NCI-H187 (cell line): ENCODE results near the gene CCP110.

Experiments
- DNase-seq, 2 experiments: peaks; one replicate each; lab custom pipeline; 2025; lab: John Stamatoyannopoulos, UW

CCP110 gene

GRCh38 chr16:19523559-19524355, at the start of gene CCP110:
Gene CCP110 (plus strand): TSS chr16:19523942. CDS start chr16:19527882, 3,940 bp downstream.
- DNase-seq: peak; percentile 39 to 83

- no peak for DNase-seq
Measured at GRCh38 chr16:19474617-19475016, 49.1 kb upstream of the CCP110 start.

- no peak for DNase-seq
Measured at GRCh38 chr16:19478505-19478904, 45.2 kb upstream of the CCP110 start.

GRCh38 chr16:19479302-19479721, 44.4 kb upstream of the CCP110 start:
- no peak for DNase-seq

GRCh38 chr16:19481296-19481695, 42.4 kb upstream of the CCP110 start:
- no peak for DNase-seq

GRCh38 chr16:19481769-19482168, 42.0 kb upstream of the CCP110 start:
- DNase-seq: no peak

GRCh38 chr16:19482291-19482690, 41.5 kb upstream of the CCP110 start:
- DNase-seq: no peak

GRCh38 chr16:19484096-19484495, 39.6 kb upstream of the CCP110 start:
- no peak for DNase-seq

GRCh38 chr16:19485611-19486010, 38.1 kb upstream of the CCP110 start:
- no peak for DNase-seq

- no peak for DNase-seq
Measured at GRCh38 chr16:19486051-19486450, 37.7 kb upstream of the CCP110 start.

- no peak for DNase-seq
Measured at GRCh38 chr16:19486750-19487325, 36.9 kb upstream of the CCP110 start.

GRCh38 chr16:19488213-19488640, 35.5 kb upstream of the CCP110 start:
- DNase-seq: no peak

- DNase-seq: no peak
Measured at GRCh38 chr16:19490619-19491018, 33.1 kb upstream of the CCP110 start.

GRCh38 chr16:19497176-19497575, 26.6 kb upstream of the CCP110 start:
- DNase-seq: no peak

- no peak for DNase-seq
Measured at GRCh38 chr16:19499006-19499405, 24.7 kb upstream of the CCP110 start.

- no peak for DNase-seq
Measured at GRCh38 chr16:19499481-19499880, 24.3 kb upstream of the CCP110 start.

- peak; percentile 3 to 48 for DNase-seq
Measured at GRCh38 chr16:19502395-19503131, 21.2 kb upstream of the CCP110 start.

GRCh38 chr16:19503461-19504075, 20.2 kb upstream of the CCP110 start:
- no peak for DNase-seq

- DNase-seq: no peak
Measured at GRCh38 chr16:19505600-19506303, 18.0 kb upstream of the CCP110 start.

GRCh38 chr16:19506965-19507364, 16.8 kb upstream of the CCP110 start:
- DNase-seq: no peak

- no peak for DNase-seq
Measured at GRCh38 chr16:19507867-19508266, 15.9 kb upstream of the CCP110 start.

GRCh38 chr16:19512297-19512696, 11.4 kb upstream of the CCP110 start:
- DNase-seq: no peak
